Activated CD4-positive, alpha-beta T cell treated with anti-CD3 and anti-CD28 coated beads for 36 hours (primary cell): ENCODE results near the gene ADAMTS17. TPM values are rescaled to one million over a fixed set of nuclear protein-coding genes. Genes with fewer than 3 reads are reported as not detected.

Source experiments
- ATAC-seq: fragments of 200-7000 bp; cut with Tn5 transposase; one replicate; pipeline ENCODE4 v1.10.0; 2021; ENCODE audit warnings: mild to moderate bottlenecking, moderate library complexity
- CTCF ChIA-PET: fragments of 350-600 bp; sonication (Branson Sonifier 250); formaldehyde crosslinking; loops from one replicate; lab custom pipeline; 2021; ENCODE audit warnings: antibody characterized with exemption; lab: Charles Lee
- POLR2A ChIA-PET: fragments of 350-600 bp; sonication (Branson Sonifier 250); formaldehyde crosslinking; loops from one replicate; lab custom pipeline; 2021; ENCODE audit warnings: antibody characterized with exemption, inconsistent platforms; lab: Charles Lee
- DNase-seq: peaks from one replicate; pipeline ENCODE4 v3.0.0-alpha.2; 2020
- H3K27ac Mint-ChIP-seq: one replicate; pipeline ENCODE4 v1.8.0; 2021; ENCODE audit warnings: mixed read lengths
- H3K27me3 Mint-ChIP-seq: one replicate; pipeline ENCODE4 v1.8.0; 2021; ENCODE audit warnings: mixed read lengths
- H3K36me3 Mint-ChIP-seq: one replicate; pipeline ENCODE4 v1.8.0; 2021; ENCODE audit warnings: low read depth, mixed read lengths
- H3K4me1 Mint-ChIP-seq: one replicate; pipeline ENCODE4 v1.8.0; 2021; ENCODE audit warnings: mixed read lengths
- H3K4me3 Mint-ChIP-seq: one replicate; pipeline ENCODE4 v1.8.0; 2021; ENCODE audit warnings: mild to moderate bottlenecking, moderate library complexity, mixed read lengths
- H3K9me3 Mint-ChIP-seq: one replicate; pipeline ENCODE4 v1.8.0; 2021; ENCODE audit warnings: low read depth, mixed read lengths
- intact Hi-C, 2 experiments: fragments of 100-400 bp; cut with DNase I in 1 of 2; cut with micrococcal nuclease in 1 of 2; formaldehyde crosslinking; loops; one replicate each; pipeline versions ENCODE4 v1.14.2 to v1.15.1; 2022 to 2024; cut with DNase I, micrococcal nuclease
- total RNA-seq, 2 experiments: library from RNA; stranded (reverse); gene quantifications; one replicate each; pipeline ENCODE4 v1.2.3, GENCODE V29; 2021

ADAMTS17 gene
- total RNA-seq, 2 experiments from 2014 or later, result 0.49 to 0.57 TPM

GRCh38 chr15:99955181-99955525, 386.6 kb downstream of the ADAMTS17 start:
- intact Hi-C loops, result no loop called here
- CTCF ChIA-PET, result interaction anchor here (1.1 kb wide), 1 partner anchor 13 kb away, joined by 4 read pairs; no protein-coding TSS in a partner anchor

DNA sequence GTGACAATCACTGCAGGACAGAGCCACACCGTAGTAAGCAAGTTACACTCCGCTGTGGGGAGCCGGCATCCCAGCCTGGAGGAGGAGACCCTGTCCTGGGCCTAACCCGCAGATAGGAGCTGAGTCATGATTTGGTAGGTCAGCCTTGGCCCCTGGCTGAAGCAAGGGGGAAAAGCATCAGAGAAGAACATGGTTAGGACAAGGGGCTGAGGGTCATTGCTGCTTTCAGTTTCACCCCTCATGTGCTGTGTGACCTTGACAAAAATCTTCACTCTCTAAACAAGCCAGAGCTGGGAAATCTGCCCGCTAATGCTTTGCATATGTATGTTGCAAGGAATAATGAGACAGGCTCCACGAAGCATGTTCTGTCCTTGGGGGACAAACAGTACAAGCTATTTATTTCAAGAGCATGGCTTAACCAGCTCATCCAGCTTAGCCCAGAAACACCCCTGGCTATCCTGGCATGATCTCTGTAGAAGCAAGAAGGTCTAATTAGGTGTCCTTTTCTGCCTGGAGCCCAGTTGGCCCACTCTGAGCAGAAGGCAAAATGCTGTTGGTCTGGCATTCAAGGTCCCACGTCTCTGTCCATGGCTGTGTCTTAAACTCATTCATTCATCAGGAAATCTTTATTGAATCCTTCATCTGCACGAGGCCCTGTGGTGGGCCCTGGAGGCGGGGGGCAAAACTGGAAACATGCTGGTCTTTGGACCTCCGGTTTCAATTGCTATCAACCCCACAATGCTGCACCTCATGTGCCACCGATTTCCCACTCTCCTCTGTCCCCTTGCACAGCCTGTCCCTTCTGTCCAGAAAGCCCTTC, 387.2 kb downstream of the ADAMTS17 start:
- ChIA-PET POLR2A (no interaction called here), CTCF (interaction anchor here (1.1 kb wide), 1 partner anchor 12 kb away, joined by 4 read pairs; no protein-coding TSS in a partner anchor)
- intact Hi-C loops, result no loop called here
- H3K27me3 Mint-ChIP-seq, result peaks cover 4% of the 10 kb centered on the region
- no peak overlapping the region for H3K27ac Mint-ChIP-seq
- no peak for ATAC-seq
- DNase-seq, result no peak
- peaks cover 11% of the 10 kb centered on the region for H3K4me1 Mint-ChIP-seq
- no peak overlapping the region for H3K4me3 Mint-ChIP-seq
- no peaks in the 10 kb centered on the region for H3K36me3 Mint-ChIP-seq
- no peaks in the 10 kb centered on the region for H3K9me3 Mint-ChIP-seq

More at GRCh38 chr15:99955181-99955525, 386.6 kb downstream of the ADAMTS17 start:
- Mint-ChIP-seq H3K4me1 (peaks cover 11% of the 10 kb centered on the region), H3K4me3 (no peak overlapping the region), H3K36me3 (no peaks in the 10 kb centered on the region), H3K9me3 (no peaks in the 10 kb centered on the region), H3K27me3 (peaks cover 8% of the 10 kb centered on the region), H3K27ac (no peak overlapping the region)
- ATAC-seq (no peak), DNase-seq (no peak)
- POLR2A ChIA-PET, result no interaction called here

DNA sequence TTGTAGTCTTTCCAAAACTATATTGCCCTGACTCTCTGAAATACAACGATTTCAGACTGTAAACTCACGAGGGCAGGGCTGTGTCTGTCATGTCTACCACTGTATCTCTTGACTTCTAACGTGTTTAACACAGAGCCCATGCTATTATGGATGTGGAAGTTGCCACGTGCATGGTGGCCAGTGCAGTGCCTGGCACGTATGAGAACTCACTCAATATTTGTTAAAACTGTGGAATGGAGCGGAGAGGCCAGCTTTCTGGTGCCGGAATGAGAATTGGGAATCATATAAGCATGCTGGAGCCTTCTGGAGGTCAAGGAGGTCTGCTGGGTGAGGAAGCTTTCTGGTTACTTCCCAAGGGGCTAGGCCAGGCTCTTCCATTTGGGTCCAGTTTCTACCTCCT, 387.9 kb downstream of the ADAMTS17 start:
- Mint-ChIP-seq H3K27me3 (peaks cover 4% of the 10 kb centered on the region), H3K36me3 (no peaks in the 10 kb centered on the region), H3K9me3 (no peaks in the 10 kb centered on the region), H3K4me3 (no peak overlapping the region), H3K27ac (no peak overlapping the region), H3K4me1 (peaks cover 11% of the 10 kb centered on the region)
- ChIA-PET CTCF (interaction anchor here (1.1 to 1.3 kb wide), 2 partner anchors 8 to 12 kb away, joined by 3 to 4 read pairs; no protein-coding TSS in a partner anchor), POLR2A (no interaction called here)
- intact Hi-C loops, result no loop called here
- no peak for ATAC-seq
- no peak for DNase-seq

GRCh38 chr15:99951511-99951910, 390.3 kb downstream of the ADAMTS17 start:
- H3K4me1 Mint-ChIP-seq, result no peaks in the 10 kb centered on the region
- ChIA-PET POLR2A (no interaction called here), CTCF (no interaction called here)
- intact Hi-C loops, result no loop called here
- H3K4me3 Mint-ChIP-seq, result no peak overlapping the region
- peaks cover 4% of the 10 kb centered on the region for H3K9me3 Mint-ChIP-seq
- no peak overlapping the region for H3K27ac Mint-ChIP-seq
- H3K36me3 Mint-ChIP-seq, result peaks cover under 1% of the 10 kb centered on the region
- H3K27me3 Mint-ChIP-seq, result no peaks in the 10 kb centered on the region
- ATAC-seq (no peak), DNase-seq (no peak)

- POLR2A ChIA-PET, result no interaction called here
- peaks cover 4% of the 10 kb centered on the region for H3K27me3 Mint-ChIP-seq
- no peak for ATAC-seq
Measured at GRCh38 chr15:99944131-99944530, 397.6 kb downstream of the ADAMTS17 start.

DNA sequence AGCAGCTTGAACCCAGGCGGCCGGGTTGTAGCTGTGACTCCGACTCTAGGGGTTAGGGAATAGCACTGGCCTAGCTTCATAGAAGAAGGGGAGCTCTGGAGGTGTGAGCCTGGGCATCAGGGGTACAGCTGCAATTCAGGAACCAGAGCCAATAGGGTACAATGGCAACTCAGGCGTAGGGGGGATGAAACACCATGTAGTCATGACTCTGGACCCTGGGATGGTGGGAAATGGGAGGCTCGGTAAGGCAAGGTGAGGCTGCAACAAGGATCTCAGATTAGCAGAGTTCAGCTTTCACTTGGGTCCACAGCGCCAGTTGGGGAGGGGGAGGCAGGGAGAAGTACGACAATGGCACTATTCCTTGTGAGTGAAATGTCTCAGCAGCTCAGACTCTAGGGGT, 398.3 kb downstream of the ADAMTS17 start:
- ATAC-seq (no peak), DNase-seq (no peak)
- Mint-ChIP-seq H3K4me1 (no peaks in the 10 kb centered on the region), H3K27me3 (peaks cover 4% of the 10 kb centered on the region), H3K27ac (no peak overlapping the region), H3K4me3 (no peak overlapping the region), H3K36me3 (peaks cover 7% of the 10 kb centered on the region), H3K9me3 (peaks cover 20% of the 10 kb centered on the region)
- POLR2A ChIA-PET, result no interaction called here
- CTCF ChIA-PET, result interaction anchor here (0.7 kb wide), 1 partner anchor 198 kb away, joined by 3 read pairs; no protein-coding TSS in a partner anchor
- intact Hi-C loops, result no loop called here

More at GRCh38 chr15:99944131-99944530, 397.6 kb downstream of the ADAMTS17 start:
- Mint-ChIP-seq H3K9me3 (peaks cover 20% of the 10 kb centered on the region), H3K36me3 (peaks cover 7% of the 10 kb centered on the region), H3K27ac (no peak overlapping the region), H3K4me1 (no peaks in the 10 kb centered on the region), H3K4me3 (no peak overlapping the region)
- intact Hi-C loops, result no loop called here
- CTCF ChIA-PET, result no interaction called here
- DNase-seq, result no peak

DNA sequence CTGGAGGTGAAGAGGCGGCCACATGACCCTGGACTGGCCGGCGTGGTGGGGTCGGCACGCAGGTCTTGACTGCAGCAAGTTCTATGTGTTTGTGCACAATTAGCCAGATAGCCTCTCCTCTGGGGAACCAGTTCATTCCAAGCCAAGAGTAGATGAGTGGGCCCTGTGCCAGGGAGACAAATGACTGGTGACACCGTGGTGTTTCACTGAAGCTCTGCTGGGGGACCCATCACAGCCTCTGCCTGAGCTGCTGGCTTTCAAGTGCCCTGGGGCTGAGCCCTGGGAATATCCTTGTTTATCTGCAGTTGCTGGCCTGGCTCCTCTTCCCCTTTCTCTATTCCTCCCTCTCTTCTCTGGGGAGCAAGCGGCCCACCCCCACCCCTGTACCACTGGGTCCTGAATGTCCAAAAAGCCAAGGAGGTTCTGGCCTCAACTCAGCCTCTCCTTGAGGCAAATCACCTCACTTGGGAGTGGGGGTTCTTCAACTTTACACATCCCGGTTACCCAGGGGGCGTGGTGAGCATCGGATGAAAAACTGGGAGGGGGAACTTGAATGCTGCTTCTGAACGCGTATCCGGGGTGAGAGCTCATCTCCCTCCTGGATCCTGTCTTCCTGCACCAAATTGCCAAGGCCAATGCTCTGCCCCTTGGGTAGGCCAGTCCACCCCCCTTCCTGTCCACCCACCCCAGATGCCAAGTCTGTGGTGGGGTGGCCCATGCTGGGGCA, 408.9 kb downstream of the ADAMTS17 start:
- Mint-ChIP-seq H3K4me3 (no peak overlapping the region), H3K27ac (no peak overlapping the region), H3K36me3 (no peaks in the 10 kb centered on the region), H3K9me3 (no peaks in the 10 kb centered on the region), H3K4me1 (peaks cover 13% of the 10 kb centered on the region), H3K27me3 (no peaks in the 10 kb centered on the region)
- CTCF ChIA-PET, result interaction anchor here (1.2 to 1.3 kb wide), 2 partner anchors 8 to 406 kb away, joined by 3 read pairs; no protein-coding TSS in a partner anchor
- POLR2A ChIA-PET, result no interaction called here
- no peak for DNase-seq
- no peak for ATAC-seq
- intact Hi-C loops, result no loop called here

- ATAC-seq (no peak), DNase-seq (no peak)
- Mint-ChIP-seq H3K4me3 (no peak overlapping the region), H3K4me1 (peaks cover 13% of the 10 kb centered on the region), H3K9me3 (no peaks in the 10 kb centered on the region), H3K27me3 (no peaks in the 10 kb centered on the region), H3K27ac (no peak overlapping the region), H3K36me3 (no peaks in the 10 kb centered on the region)
- ChIA-PET POLR2A (no interaction called here), CTCF (interaction anchor here (0.6 to 1.3 kb wide), 4 partner anchors 9 to 407 kb away, joined by 3 to 4 read pairs (median 3); no protein-coding TSS in a partner anchor)
- intact Hi-C loops, result no loop called here
Measured at GRCh38 chr15:99931703-99932603, 409.8 kb downstream of the ADAMTS17 start.

GRCh38 chr15:99930696-99931095, 411.1 kb downstream of the ADAMTS17 start:
- DNase-seq (no peak), ATAC-seq (no peak)
- no peak overlapping the region for H3K27ac Mint-ChIP-seq
- ChIA-PET POLR2A (no interaction called here), CTCF (interaction anchor here (2.0 kb wide), 1 partner anchor 412 kb away, joined by 7 read pairs; the partner anchor contains the start of gene ADAMTS17)
- no peak overlapping the region for H3K4me3 Mint-ChIP-seq
- H3K27me3 Mint-ChIP-seq, result no peaks in the 10 kb centered on the region
- peaks cover 17% of the 10 kb centered on the region for H3K4me1 Mint-ChIP-seq
- H3K9me3 Mint-ChIP-seq, result no peaks in the 10 kb centered on the region
- intact Hi-C loops, result no loop called here
- no peaks in the 10 kb centered on the region for H3K36me3 Mint-ChIP-seq

- peak overlapping the region; percentile 80 for H3K4me3 Mint-ChIP-seq
- H3K36me3 Mint-ChIP-seq, result no peaks in the 10 kb centered on the region
- peaks cover 17% of the 10 kb centered on the region for H3K4me1 Mint-ChIP-seq
- no peaks in the 10 kb centered on the region for H3K9me3 Mint-ChIP-seq
- ChIA-PET POLR2A (no interaction called here), CTCF (interaction anchor here (0.8 to 2.5 kb wide), 5 partner anchors 191 to 421 kb away, joined by 3 to 18 read pairs (median 4); partner anchors contain the start of gene ADAMTS17)
- no peak overlapping the region for H3K27ac Mint-ChIP-seq
- DNase-seq (no peak), ATAC-seq (no peak)
- intact Hi-C loops, result loop anchor here (2.0 to 10.0 kb wide), 11 partner anchors 117 to 1078 kb away; partner anchors contain the start of genes ASB7 (in 1 of the 2), LINS1 (in 1 of the 2), LRRC28 (in 1 of the 2) and LYSMD4 (in 1 of the 2)
- H3K27me3 Mint-ChIP-seq, result no peaks in the 10 kb centered on the region
Measured at GRCh38 chr15:99929266-99929665, 412.5 kb downstream of the ADAMTS17 start.
